Body of pancreas (tissue), 4 donors: ENCODE measurements around the gene NUP153.

Experiments
- CTCF ChIP-seq, 7 experiments: fragments of 450-650 bp in 4 of 7; fragments of 200-600 bp in 3 of 7; sonication (generic) in 3 of 7; IDR thresholded peaks; one replicate each; pipeline ENCODE4 v1.5.1; 2016 to 2019; ENCODE audit warnings: antibody characterized with exemption in 7 of 7
- POLR2A ChIP-seq, 3 donors: fragments of 450-650 bp; IDR thresholded peaks; one replicate each; pipeline ENCODE4 v1.6.1; 2016; ENCODE audit warnings: antibody characterized with exemption in 3 of 3, mild to moderate bottlenecking in 2 of 3

- TF ChIP-seq CTCF (IDR thresholded peaks at IDR 0.05) (no peak), POLR2A (IDR thresholded peaks at IDR 0.05) (no peak)
These were observed 50.1 kb downstream of the NUP153 start for GRCh38 chr6:17656644-17657043.
